ENCODE results near the gene CAB39.
A peak's percentile ranks its signal among the peaks of the same experiment; 100 is the strongest.

The CAB39 gene

GRCh38 chr2:230821261-230821990 lies 108.8 kb downstream of the CAB39 start:
- Mint-ChIP-seq H3K27me3 (peaks cover 5% of the 10 kb centered on the region), H3K4me3 (no peak overlapping the region), H3K9me3 (no peaks in the 10 kb centered on the region), H3K27ac (peak overlapping the region; percentile 36), H3K36me3 (peaks cover 4% of the 10 kb centered on the region), H3K4me1 (peaks cover 9% of the 10 kb centered on the region)

- Mint-ChIP-seq H3K27ac (no peak overlapping the region), H3K9me3 (no peaks in the 10 kb centered on the region), H3K4me1 (peaks cover 9% of the 10 kb centered on the region), H3K4me3 (no peak overlapping the region), H3K27me3 (peaks cover 11% of the 10 kb centered on the region), H3K36me3 (peaks cover 4% of the 10 kb centered on the region)
Measured at GRCh38 chr2:230821991-230822520, 109.4 kb downstream of the CAB39 start.

GRCh38 chr2:230823264-230823964 lies 110.8 kb downstream of the CAB39 start:
- H3K9me3 Mint-ChIP-seq, result no peaks in the 10 kb centered on the region
- peaks cover 11% of the 10 kb centered on the region for H3K4me1 Mint-ChIP-seq
- H3K27me3 Mint-ChIP-seq, result peaks cover 18% of the 10 kb centered on the region
- H3K36me3 Mint-ChIP-seq, result no peaks in the 10 kb centered on the region
- H3K27ac Mint-ChIP-seq, result peak overlapping the region; percentile 41
- no peak overlapping the region for H3K4me3 Mint-ChIP-seq

- Mint-ChIP-seq H3K9me3 (no peaks in the 10 kb centered on the region), H3K36me3 (no peaks in the 10 kb centered on the region), H3K4me1 (peaks cover 11% of the 10 kb centered on the region), H3K27me3 (peaks cover 24% of the 10 kb centered on the region), H3K27ac (no peak overlapping the region), H3K4me3 (no peak overlapping the region)
Measured at GRCh38 chr2:230824406-230824978, 111.8 kb downstream of the CAB39 start.

- Mint-ChIP-seq H3K4me3 (no peak overlapping the region), H3K27ac (no peak overlapping the region), H3K27me3 (peaks cover 24% of the 10 kb centered on the region), H3K36me3 (no peaks in the 10 kb centered on the region), H3K4me1 (peaks cover 11% of the 10 kb centered on the region), H3K9me3 (no peaks in the 10 kb centered on the region)
Measured at GRCh38 chr2:230825354-230825753, 112.7 kb downstream of the CAB39 start.

GRCh38 chr2:230827774-230828271 lies 115.2 kb downstream of the CAB39 start:
- Mint-ChIP-seq H3K4me1 (peaks cover 11% of the 10 kb centered on the region), H3K27ac (no peak overlapping the region), H3K36me3 (no peaks in the 10 kb centered on the region), H3K27me3 (peaks cover 24% of the 10 kb centered on the region), H3K4me3 (no peak overlapping the region), H3K9me3 (no peaks in the 10 kb centered on the region)

GRCh38 chr2:230828272-230828961 lies 115.8 kb downstream of the CAB39 start:
- Mint-ChIP-seq H3K9me3 (no peaks in the 10 kb centered on the region), H3K27ac (no peak overlapping the region), H3K4me1 (peaks cover 11% of the 10 kb centered on the region), H3K4me3 (peak overlapping the region; percentile 23), H3K36me3 (no peaks in the 10 kb centered on the region), H3K27me3 (peaks cover 24% of the 10 kb centered on the region)

- Mint-ChIP-seq H3K9me3 (no peaks in the 10 kb centered on the region), H3K27me3 (peaks cover 24% of the 10 kb centered on the region), H3K27ac (no peak overlapping the region), H3K4me1 (peaks cover 9% of the 10 kb centered on the region), H3K4me3 (peak overlapping the region; percentile 23), H3K36me3 (no peaks in the 10 kb centered on the region)
Measured at GRCh38 chr2:230829293-230829692, 116.7 kb downstream of the CAB39 start.

- H3K36me3 Mint-ChIP-seq, result no peaks in the 10 kb centered on the region
- H3K9me3 Mint-ChIP-seq, result no peaks in the 10 kb centered on the region
- H3K27me3 Mint-ChIP-seq, result peaks cover 22% of the 10 kb centered on the region
- H3K4me3 Mint-ChIP-seq, result no peak overlapping the region
- no peak overlapping the region for H3K27ac Mint-ChIP-seq
- H3K4me1 Mint-ChIP-seq, result peaks cover 4% of the 10 kb centered on the region
Measured at GRCh38 chr2:230829959-230830358, 117.3 kb downstream of the CAB39 start.

GRCh38 chr2:230830428-230830827 lies 117.8 kb downstream of the CAB39 start:
- Mint-ChIP-seq H3K27ac (no peak overlapping the region), H3K4me3 (no peak overlapping the region), H3K36me3 (no peaks in the 10 kb centered on the region), H3K9me3 (no peaks in the 10 kb centered on the region), H3K4me1 (peaks cover 4% of the 10 kb centered on the region), H3K27me3 (peaks cover 22% of the 10 kb centered on the region)

- no peaks in the 10 kb centered on the region for H3K4me1 Mint-ChIP-seq
Measured at GRCh38 chr2:230840301-230840700, 127.7 kb downstream of the CAB39 start.

GRCh38 chr2:230842473-230842872 lies 129.8 kb downstream of the CAB39 start:
- H3K27me3 Mint-ChIP-seq, result peaks cover 3% of the 10 kb centered on the region
- no peak overlapping the region for H3K27ac Mint-ChIP-seq
- H3K36me3 Mint-ChIP-seq, result peaks cover 2% of the 10 kb centered on the region
- peaks cover 17% of the 10 kb centered on the region for H3K9me3 Mint-ChIP-seq
- no peak overlapping the region for H3K4me3 Mint-ChIP-seq
- H3K4me1 Mint-ChIP-seq, result peaks cover 2% of the 10 kb centered on the region

More at GRCh38 chr2:230840301-230840700, 127.7 kb downstream of the CAB39 start:
- H3K27me3 Mint-ChIP-seq, result peaks cover 2% of the 10 kb centered on the region
- H3K36me3 Mint-ChIP-seq, result peaks cover 2% of the 10 kb centered on the region
- no peak overlapping the region for H3K4me3 Mint-ChIP-seq
- peaks cover 17% of the 10 kb centered on the region for H3K9me3 Mint-ChIP-seq
- no peak overlapping the region for H3K27ac Mint-ChIP-seq

GRCh38 chr2:230843132-230843531 lies 130.5 kb downstream of the CAB39 start:
- H3K4me1 Mint-ChIP-seq, result peaks cover 8% of the 10 kb centered on the region
- H3K9me3 Mint-ChIP-seq, result peaks cover 12% of the 10 kb centered on the region
- H3K27ac Mint-ChIP-seq, result no peak overlapping the region
- peaks cover 2% of the 10 kb centered on the region for H3K36me3 Mint-ChIP-seq
- H3K4me3 Mint-ChIP-seq, result no peak overlapping the region
- peaks cover 3% of the 10 kb centered on the region for H3K27me3 Mint-ChIP-seq

GRCh38 chr2:230846360-230846759 lies 133.7 kb downstream of the CAB39 start:
- no peak overlapping the region for H3K4me3 Mint-ChIP-seq
- no peaks in the 10 kb centered on the region for H3K36me3 Mint-ChIP-seq
- no peak overlapping the region for H3K27ac Mint-ChIP-seq
- no peaks in the 10 kb centered on the region for H3K9me3 Mint-ChIP-seq
- peaks cover 11% of the 10 kb centered on the region for H3K4me1 Mint-ChIP-seq
- peaks cover 10% of the 10 kb centered on the region for H3K27me3 Mint-ChIP-seq

GRCh38 chr2:230847883-230848388 lies 135.3 kb downstream of the CAB39 start:
- peaks cover 11% of the 10 kb centered on the region for H3K4me1 Mint-ChIP-seq
- peaks cover 9% of the 10 kb centered on the region for H3K27me3 Mint-ChIP-seq
- no peaks in the 10 kb centered on the region for H3K36me3 Mint-ChIP-seq
- no peaks in the 10 kb centered on the region for H3K9me3 Mint-ChIP-seq
- H3K27ac Mint-ChIP-seq, result no peak overlapping the region
- H3K4me3 Mint-ChIP-seq, result no peak overlapping the region

All from activated naive CD4-positive, alpha-beta T cell treated with anti-CD3 and anti-CD28 coated beads, Interleukin-2, amount 50 U/mL, for 24 hours (primary cell).